ENCODE results near the gene GLI3.

DNA sequence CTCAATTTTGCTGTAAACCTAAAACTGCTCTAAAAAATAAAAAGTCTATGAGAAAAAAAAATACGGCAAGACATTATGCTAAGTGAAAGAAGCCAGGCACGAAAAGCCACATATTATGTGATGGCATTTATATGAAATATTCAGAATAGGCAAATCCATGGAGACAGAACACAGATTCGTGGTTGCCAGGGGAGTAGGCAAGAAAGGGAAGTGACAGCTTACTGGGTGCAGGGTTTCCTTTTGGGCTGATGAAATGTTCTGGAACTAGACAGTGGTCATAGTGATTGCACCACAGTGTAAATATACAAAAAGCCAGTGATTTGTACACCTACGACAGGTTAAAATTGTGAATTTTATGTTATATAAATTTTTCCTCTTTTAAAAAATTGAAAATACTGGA is 41.3 kb upstream of the GLI3 start:
- no peak for TF ChIP-seq EZH2phosphoT487 (IDR thresholded peaks at IDR 0.05; ENCODE audit: insufficient read depth, low read depth)
- TF ChIP-seq EZH2 (IDR thresholded peaks at IDR 0.05; ENCODE audit: insufficient read depth, poor library complexity, severe bottlenecking) = no peak

Data from GM23248 (cell line).